Hepatic stellate cell (primary cell): ENCODE data around the gene KIF16B.
"Not testable (repeated sequence)": the region's sequence is repeated elsewhere in the genome, so short reads cannot be mapped to it uniquely, and the experiment has no call there.

Source experiments
- DNase-seq: peaks from one replicate; pipeline ENCODE4 v3.0.0; 2011; ENCODE audit warnings: low spot score

Gene KIF16B

GRCh38 chr20:16595376-16595775 lies 22.1 kb upstream of the KIF16B start:
- no peak for DNase-seq

GRCh38 chr20:16590041-16590633 lies 16.9 kb upstream of the KIF16B start:
- no peak for DNase-seq

DNA sequence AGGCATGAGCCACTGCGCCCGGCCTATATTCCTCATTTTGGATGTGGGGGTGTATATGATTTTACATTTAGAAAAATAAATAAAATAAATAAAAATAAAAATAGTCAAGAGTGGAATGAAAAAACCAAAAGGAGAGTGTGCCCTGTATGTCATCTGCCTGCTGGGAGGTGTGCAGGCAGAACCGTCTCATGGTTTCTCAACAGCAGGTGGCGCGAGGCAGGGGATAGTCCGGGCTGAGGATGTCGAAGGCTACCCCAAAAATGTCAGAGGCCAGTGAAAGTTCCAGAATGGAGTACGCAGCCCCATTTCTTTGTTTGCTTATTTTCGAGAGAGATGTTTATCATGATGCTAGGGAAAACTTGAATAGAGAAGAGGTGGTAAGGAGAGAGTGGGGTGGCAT lies 16.4 kb upstream of the KIF16B start:
- DNase-seq: no peak

- no peak for DNase-seq
These were observed 15.0 kb upstream of the KIF16B start for GRCh38 chr20:16588241-16588640.

- DNase-seq: no peak
These were observed 13.8 kb upstream of the KIF16B start for GRCh38 chr20:16587066-16587465.

DNA sequence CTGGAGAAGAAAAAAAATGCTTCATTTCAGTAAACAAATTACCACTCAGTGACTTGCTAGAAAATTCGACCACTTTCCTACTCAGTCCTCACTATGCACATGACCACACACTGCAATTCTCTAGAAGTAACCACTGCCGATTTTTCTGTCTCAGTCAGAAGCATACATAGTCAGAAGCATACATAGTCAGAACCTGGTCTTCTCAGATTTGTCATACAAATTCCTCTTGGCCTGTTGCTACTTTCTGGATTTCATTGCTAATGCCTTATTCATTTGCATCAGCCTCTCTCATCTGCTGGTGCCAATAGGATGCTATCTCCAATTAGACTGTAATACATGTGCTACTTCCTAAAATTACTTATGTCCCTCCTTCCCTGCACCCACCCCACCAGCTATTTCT lies 10.2 kb upstream of the KIF16B start:
- DNase-seq: no peak

DNA sequence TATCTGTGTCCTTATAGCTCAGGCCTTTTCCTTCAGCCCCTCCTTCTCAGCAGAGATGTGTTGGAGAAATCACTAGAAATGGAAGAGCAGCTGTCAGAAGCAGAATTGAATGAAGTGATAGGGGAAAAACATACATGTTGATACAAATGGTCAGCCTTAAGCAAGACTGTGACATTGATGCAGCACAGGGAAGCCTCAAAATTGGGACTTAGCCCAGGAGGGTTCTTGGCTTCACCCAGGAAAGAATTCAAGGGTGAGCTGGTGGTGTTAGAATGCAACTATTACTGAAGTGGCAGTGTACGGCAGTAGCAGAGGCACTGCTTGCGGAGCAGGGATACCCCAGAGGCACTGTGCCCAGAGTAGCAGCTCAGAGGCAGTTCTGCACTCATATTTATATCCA lies 8.0 kb upstream of the KIF16B start:
- DNase-seq: no peak

GRCh38 chr20:16580620-16581019 lies 7.4 kb upstream of the KIF16B start:
- no peak for DNase-seq

DNA sequence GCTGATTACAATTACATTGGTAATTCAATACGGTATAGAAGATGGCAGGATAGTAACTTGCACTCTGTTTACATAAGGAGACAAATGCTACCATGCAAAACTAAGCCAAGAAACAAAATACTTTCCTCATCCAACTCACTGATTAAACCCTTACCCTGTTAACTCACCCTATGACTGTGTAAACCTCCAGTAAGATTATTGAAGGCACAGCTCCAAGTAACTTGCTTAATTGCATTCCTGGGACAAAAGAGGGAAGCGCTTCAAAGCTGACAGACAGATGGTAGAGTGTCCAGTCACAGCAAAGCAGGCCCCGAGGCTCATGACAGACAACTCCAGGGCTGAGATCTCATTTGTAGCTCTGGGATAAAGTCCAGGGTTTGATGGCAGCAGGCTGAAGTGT lies 6.9 kb upstream of the KIF16B start:
- DNase-seq: no peak

DNA sequence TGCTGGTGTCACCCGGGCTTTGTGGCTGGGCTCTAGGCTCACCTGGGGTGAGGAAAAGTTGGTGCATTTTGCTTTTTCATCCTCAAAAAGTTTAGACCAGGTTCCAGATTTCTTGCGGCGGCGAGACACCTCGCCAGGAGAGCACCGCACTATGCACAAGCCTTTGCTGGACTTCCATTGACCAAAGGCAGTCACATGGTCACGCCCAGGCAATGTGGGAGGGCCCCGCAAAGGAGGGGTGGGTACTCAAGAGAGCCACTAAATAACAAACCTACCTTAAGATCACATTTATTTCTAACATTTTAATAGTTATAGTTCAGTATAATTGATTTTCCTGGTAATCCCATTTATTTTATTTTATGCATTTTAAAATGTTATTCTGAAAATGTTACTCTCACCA lies 3.0 kb upstream of the KIF16B start:
- DNase-seq: no peak

- peak; percentile 17 for DNase-seq
These were observed 2.3 kb upstream of the KIF16B start for GRCh38 chr20:16575390-16576140.

- peak; percentile 92 for DNase-seq
These were observed 1.6 kb upstream of the KIF16B start for GRCh38 chr20:16574656-16575355.

DNA sequence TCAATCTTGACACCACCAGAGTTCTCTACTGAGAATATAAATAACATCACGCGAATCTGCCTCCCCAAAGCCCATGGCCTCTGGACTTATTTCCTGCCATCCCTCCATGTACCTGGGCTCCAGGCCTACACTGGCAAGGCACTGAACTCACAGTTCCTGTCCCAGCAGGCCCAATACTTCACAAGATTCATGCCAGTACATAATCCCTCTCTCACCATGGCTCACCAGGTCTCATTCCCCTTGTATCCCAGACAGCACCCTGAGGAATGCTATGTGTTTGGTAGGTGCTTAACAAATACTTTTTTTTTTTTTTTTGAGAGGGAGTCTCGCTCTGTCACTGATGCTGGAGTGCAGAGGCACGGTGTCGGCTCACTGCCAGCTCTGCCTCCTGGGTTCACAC lies 1.9 kb downstream of the KIF16B start:
- DNase-seq: no peak

DNA sequence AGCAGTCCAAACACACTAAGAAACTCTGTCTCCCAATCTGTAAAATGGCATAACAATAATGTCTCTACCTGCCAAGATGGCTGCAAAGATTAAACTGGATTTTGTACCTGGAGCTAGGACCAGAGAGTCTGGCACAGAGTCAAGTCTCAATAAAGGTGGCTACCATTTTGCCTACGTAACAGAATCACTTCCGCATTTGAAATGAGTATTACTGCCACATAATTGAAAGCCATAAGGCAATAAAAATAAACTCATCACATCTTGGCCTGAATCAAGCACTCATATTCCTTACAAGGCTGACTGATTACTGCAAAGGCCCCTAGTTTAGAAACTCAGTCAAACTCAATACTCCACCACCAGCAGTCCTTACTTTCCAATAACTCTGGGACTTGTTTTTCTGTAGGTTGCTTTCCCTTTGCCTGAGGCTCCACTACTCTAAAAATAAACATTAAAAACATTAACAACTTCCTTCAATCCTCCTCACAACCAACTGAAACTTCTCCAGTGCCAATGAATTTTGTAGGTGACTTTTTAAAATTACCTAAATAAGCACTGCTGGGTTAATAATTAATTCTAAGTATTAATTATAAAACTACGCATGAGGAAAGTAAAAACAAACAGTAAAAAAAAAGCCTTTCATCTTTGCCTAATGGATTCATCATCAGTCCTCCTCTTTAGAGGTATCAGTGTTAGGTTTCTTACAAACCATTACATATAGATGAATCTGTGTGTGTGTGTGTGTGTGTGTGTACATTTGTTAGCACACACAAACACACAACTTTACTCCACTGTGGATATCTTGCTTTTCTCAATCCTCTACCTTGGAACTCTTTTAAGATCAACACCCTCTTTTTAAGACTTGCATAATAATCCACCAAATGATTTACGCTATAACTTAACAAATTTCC lies 3.7 kb downstream of the KIF16B start:
- DNase-seq: no peak

GRCh38 chr20:16566080-16566479 lies 7.2 kb downstream of the KIF16B start:
- DNase-seq: no peak

DNA sequence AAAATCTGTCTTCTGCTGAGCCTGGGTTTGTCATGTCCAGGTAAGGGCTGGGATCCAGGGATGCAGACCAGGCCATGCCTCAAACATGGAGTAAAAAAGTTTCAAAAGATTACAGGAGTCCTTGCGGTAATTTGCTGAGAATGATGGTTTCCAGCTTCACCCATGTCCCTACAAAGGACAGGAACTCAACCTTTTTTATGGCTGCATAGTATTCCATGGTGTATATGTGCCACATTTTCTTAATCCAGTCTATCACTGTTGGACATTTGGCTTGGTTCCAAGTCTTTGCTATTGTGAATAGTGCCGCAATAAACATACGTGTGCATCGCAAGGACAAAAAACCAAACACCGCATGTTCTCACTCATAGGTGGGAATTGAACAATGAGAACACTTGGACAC lies 9.2 kb downstream of the KIF16B start:
- not testable (repeated sequence) for DNase-seq

DNA sequence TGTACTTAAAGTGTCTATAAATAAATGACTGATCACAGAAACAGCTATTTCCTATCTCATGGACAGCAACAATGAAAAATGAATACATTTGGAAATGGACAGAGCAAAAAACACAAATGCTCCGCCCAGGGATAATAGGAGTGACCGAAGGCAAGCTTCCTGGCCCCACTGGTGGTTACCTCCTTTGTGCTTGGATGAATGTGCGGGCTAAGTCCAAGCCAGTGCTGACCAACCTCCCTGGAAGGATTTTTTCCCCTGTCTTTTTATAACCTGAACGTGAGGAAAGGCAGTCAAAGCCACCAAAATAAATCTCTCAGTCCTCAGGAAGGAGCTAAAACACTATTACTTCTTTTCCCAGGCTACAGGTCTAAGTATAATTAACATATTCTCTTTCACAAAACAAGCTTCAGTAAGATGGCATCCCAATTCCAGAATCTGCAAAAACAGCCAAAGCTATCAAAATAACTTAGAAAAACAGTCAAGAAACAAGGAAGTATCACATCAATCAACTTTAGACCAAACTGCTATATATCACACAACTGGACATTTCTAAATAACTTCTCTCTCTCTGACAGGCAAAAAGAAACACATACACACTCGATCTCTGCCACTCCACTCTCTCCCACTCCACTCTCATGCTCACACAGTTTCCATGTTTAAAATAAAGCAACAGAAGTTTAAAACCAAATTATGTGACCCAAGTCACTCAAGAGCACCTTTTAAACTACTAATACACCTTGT lies 10.0 kb downstream of the KIF16B start:
- no peak for DNase-seq

DNA sequence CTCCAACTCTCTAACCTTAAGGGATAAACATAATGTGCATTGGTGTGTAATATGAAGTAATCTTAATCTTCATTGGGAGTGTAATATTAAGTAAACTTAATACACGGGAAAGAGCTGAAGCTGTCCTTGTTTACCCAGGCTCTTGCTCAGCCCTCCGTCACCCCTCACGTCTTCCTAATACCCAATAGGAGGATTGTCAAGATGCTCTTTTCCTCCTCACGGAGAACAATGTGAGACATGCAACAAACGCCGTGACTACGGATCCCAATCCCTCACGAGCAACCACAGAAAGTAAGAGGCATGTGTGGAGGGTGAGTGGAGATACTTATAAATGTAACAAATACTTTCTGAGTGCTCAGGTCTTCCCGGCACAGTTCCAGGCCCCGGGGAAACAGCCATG lies 11.0 kb downstream of the KIF16B start:
- no peak for DNase-seq

DNA sequence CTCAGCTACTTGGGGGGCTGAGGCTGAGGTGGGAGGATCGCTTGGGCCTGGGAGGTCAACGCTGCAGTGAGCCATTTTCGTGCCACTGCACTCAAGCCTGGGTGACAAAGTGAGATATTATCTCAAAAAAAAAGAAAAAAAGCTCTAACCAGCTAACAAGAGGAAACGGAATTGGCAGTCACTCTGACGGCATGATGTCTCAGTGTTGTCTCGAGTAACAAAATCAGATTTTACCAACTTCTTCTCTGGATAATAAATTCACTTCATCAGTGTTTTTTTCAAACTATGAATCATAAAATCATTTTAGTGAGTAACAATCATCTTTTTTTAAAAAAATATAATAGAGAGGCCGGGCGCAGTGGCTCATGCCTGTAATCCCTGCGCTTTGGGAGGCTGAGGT lies 12.6 kb downstream of the KIF16B start:
- no peak for DNase-seq

GRCh38 chr20:16560216-16560615 lies 13.0 kb downstream of the KIF16B start:
- no peak for DNase-seq

- DNase-seq: peak; percentile 38
These were observed 16.9 kb downstream of the KIF16B start for GRCh38 chr20:16556301-16556700.

DNA sequence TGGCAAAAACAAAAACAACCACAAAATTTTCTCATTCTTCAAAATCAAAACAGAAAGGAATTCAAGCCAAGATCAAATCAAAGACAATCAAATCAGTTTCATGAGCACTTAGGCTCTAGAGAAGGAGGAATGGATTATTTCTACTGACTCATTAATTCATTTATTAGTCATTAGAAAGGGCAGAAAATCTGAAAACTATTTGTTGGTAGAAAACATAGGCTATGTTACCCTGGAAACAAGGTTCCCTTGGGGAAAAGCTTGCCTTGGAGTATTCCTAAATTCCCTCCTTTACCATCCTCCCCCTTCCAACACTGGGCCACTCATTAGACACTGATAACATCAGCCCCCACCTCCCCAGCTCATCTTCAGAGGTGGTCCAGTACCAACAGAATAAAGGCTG lies 17.5 kb downstream of the KIF16B start:
- peak; percentile 34 for DNase-seq
